Left kidney (tissue), 1 donor: ENCODE results near the gene TPRX1. TPM values are rescaled to one million over a fixed set of nuclear protein-coding genes. Genes with fewer than 3 reads are reported as not detected.

ENCODE experiments used
- polyA plus RNA-seq: library from polyadenylated mRNA; unstranded; fragments of 120-200 nt; gene quantifications from one replicate; pipeline ENCODE4 v1.2.1, GENCODE V29; 2013; ENCODE audit not compliant: insufficient read length

Gene TPRX1
- polyA plus RNA-seq, 1 donor, result not detected

Other genes with a start within 250 kb of the TPRX1 start
- 0.27 TPM for gene ZNF541, start 231.4 kb downstream of the TPRX1 start, polyA plus RNA-seq
- gene BICRA, start 195.4 kb downstream of the TPRX1 start, polyA plus RNA-seq, result 13.0 TPM
- gene EHD2, start 91.1 kb downstream of the TPRX1 start, polyA plus RNA-seq, result 27.4 TPM
- 316 TPM for gene NOP53, start 59.0 kb downstream of the TPRX1 start, polyA plus RNA-seq
- gene SELENOW, start 25.8 kb downstream of the TPRX1 start, polyA plus RNA-seq, result 110 TPM
- 0.15 TPM for gene CRX, start 17.4 kb upstream of the TPRX1 start, polyA plus RNA-seq
- not detected for gene TPRX2, start 54.7 kb upstream of the TPRX1 start, polyA plus RNA-seq
- gene SULT2A1, start 81.8 kb upstream of the TPRX1 start, polyA plus RNA-seq, result 0.18 TPM
- gene BSPH1, start 187.6 kb upstream of the TPRX1 start, polyA plus RNA-seq, result not detected
- gene ELSPBP1, start 190.1 kb upstream of the TPRX1 start, polyA plus RNA-seq, result 0.25 TPM
- gene CABP5, start 239.5 kb upstream of the TPRX1 start, polyA plus RNA-seq, result not detected